Muscle layer of duodenum (tissue), 2 donors: ENCODE data around the gene TFB2M.
A peak's percentile ranks its signal among the peaks of the same experiment; 100 is the strongest.
"Not testable (repeated sequence)": the region's sequence is repeated elsewhere in the genome, so short reads cannot be mapped to it uniquely, and the experiment has no call there.

ENCODE experiments used
- H3K27ac ChIP-seq: one replicate; pipeline ENCODE4 v1.7.0; 2013; ENCODE audit warnings: mild to moderate bottlenecking, low read length
- H3K27me3 ChIP-seq: one replicate; pipeline ENCODE4 v1.7.0; 2013; ENCODE audit warnings: low read depth, mild to moderate bottlenecking, control low read depth, low read length
- H3K36me3 ChIP-seq, 2 donors: one replicate each; pipeline ENCODE4 v1.7.0; 2013; ENCODE audit warnings: low read length in 2 of 2, control low read depth in 1 of 2, mild to moderate bottlenecking in 1 of 2; ENCODE audit not compliant: insufficient read depth in 2 of 2, control insufficient read depth in 1 of 2
- H3K4me1 ChIP-seq, 2 donors: one replicate each; pipeline ENCODE4 v1.7.0; 2013; ENCODE audit warnings: low read length in 2 of 2, mild to moderate bottlenecking in 2 of 2, control low read depth in 1 of 2, moderate library complexity in 1 of 2; ENCODE audit not compliant: insufficient read depth in 2 of 2, control insufficient read depth in 1 of 2
- H3K4me3 ChIP-seq, 2 donors: one replicate each; pipeline ENCODE4 v1.7.0; 2013; ENCODE audit warnings: low read length in 2 of 2, low read depth in 1 of 2, mild to moderate bottlenecking in 1 of 2
- H3K9me3 ChIP-seq, 2 donors: one replicate each; pipeline ENCODE4 v1.7.0; 2013; ENCODE audit warnings: low read length in 2 of 2, control low read depth in 1 of 2, mild to moderate bottlenecking in 1 of 2; ENCODE audit not compliant: control insufficient read depth in 1 of 2
- donor health status: healthy.

The TFB2M gene

DNA sequence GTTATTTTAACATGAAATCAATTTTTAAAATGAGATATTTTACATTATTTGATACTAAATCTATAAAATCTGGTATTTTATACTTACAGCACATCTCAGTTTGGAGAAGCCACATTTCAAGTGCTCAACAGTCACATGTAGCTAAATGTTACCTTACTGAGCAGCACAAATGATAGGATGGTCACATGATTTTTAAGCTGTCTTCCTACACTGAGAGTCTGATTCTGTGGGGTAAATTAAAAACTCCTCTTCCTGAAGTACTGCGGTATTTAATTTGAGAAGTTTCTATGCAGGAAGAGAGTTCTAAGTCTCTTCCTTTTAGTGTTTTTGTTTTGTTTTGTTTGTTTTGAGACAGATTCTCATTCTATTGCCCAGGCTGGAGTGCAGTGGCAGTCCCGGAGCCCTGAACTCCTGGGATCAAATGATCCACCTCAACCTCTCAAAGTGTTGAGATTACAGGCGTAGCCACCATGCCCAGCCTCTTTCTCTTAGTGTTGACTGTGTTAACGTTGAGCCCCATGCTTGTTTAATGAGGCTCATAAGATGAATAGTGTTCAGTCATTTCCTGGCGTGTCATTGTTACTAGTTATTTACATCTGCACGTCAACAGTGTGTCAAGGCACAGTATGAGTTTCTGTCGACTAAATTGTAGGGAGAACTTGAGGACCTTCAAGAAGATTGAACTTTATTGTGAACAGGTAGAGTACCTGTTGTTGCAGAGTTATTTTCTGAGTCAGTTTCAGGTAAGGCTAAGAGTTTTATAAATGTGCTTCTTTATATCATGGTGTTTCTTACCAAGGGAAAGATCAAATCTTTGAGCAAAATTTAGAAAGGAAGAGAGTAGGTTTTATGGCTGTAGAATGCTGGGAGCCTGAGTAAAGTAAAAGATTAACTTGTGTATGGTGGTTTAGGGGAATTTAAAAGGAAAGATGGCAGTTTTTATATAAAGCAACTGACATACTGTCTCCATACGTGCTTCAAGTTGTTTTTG, 3.5 kb upstream of the TFB2M start:
- H3K36me3 ChIP-seq, result peaks cover 0 to 18% of the 10 kb centered on the region in 2 donors
- H3K27me3 ChIP-seq, result no peaks in the 10 kb centered on the region
- peaks cover 20 to 38% of the 10 kb centered on the region in 2 donors for H3K4me1 ChIP-seq
- peak overlapping the region; percentile 65 for H3K27ac ChIP-seq
- peak overlapping the region in 1 of 2 donors; percentile 2 for H3K4me3 ChIP-seq
- H3K9me3 ChIP-seq, result no peaks in the 10 kb centered on the region

DNA sequence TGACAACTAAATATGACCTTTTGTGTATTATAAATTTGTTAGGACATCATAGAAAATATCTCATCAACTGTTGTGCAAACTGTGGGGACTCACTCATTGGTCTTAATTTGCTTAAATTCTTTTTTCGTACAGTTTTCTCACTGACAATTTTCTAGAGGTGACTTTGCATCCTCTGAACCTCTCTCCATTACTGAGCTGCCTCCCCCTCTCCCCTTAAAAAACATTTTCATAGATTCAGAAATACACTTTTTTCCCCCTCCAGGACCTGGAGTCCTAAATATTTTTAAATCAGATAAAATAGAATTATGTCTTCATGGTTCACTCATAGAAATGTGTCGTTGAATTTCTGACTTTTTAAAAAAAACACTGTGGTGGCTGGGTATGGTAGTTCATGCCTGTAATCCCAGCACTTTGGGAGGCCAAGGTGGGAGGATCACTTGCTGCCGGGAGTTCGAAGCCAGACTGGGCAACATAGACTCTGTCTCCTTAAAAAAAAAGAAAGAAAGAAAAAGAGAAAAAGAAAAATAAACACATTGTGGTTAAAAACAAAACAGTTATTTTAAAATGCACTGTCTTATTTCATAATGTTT, 1.7 kb upstream of the TFB2M start:
- Histone ChIP-seq H3K27ac (peak overlapping the region; percentile 95), H3K4me3 (peak overlapping the region; percentile 94 to 96), H3K36me3 (peaks cover 0 to 24% of the 10 kb centered on the region in 2 donors), H3K4me1 (peaks cover 16 to 35% of the 10 kb centered on the region in 2 donors), H3K27me3 (no peaks in the 10 kb centered on the region), H3K9me3 (no peaks in the 10 kb centered on the region)

DNA sequence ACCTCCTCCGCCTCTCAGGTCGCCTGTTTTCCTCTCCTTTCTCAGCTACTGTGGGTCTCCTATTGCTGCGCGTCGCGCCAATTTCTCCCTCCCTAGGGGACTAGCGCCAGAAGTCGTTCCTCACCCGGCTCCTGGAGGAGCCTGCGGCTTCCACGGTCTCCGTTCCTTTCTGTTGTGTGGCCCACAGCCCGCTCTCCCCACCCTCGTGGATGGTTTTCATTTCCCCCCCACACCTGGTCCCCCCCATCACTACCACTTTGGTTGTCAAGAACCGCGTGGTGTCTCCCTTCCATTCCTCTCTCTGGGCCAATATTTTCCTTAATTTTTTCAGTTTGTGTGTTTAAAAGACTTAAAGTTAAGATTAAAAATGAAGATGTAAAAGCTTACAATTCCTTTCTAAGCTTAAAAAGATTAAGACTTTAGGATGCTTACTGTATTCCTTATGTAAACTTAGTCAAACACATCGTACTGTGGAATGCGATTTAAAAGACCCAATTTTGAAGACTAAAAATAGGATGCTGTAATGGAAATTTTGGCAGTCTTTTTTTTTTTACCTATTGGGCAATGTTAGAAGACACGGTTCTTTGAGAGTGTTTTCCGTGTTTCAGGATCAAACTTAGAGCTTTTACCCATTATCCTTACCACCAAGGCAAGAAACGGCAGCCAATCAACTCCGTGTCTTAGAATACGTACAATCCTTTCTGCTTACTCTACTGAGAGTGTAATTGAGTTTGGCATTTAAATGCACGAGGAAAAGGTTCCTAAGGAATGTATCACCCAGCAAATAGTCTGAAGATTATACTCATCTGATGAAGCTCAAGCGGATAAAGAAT, 968 bp upstream of the TFB2M start:
- Histone ChIP-seq H3K9me3 (no peaks in the 10 kb centered on the region), H3K4me1 (peaks cover 16 to 33% of the 10 kb centered on the region in 2 donors), H3K27ac (peak overlapping the region; percentile 95), H3K36me3 (peaks cover 0 to 29% of the 10 kb centered on the region in 2 donors), H3K4me3 (peak overlapping the region; percentile 94 to 96), H3K27me3 (no peaks in the 10 kb centered on the region)

DNA sequence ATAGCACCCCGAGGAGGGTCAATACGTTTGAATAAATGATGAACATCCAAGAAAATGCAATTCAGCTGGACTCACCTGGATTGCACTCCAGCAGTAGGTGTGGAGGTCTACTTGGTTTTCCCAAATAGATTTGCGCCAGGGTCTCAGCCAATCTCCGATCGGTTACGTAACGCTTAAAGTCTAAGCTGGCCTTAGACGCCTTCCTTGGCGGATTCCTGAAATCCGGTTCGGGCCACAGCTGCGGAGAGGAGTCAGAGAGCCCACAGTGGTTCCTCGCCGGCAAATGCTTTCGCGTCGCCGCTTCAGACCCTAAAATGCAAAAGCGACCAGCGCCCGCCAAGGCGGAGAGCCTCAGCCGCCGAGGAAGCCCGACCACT, 322 bp downstream of the TFB2M start:
- Histone ChIP-seq H3K27me3 (no peaks in the 10 kb centered on the region), H3K4me1 (peaks cover 16 to 33% of the 10 kb centered on the region in 2 donors), H3K4me3 (peak overlapping the region; percentile 94 to 96)

DNA sequence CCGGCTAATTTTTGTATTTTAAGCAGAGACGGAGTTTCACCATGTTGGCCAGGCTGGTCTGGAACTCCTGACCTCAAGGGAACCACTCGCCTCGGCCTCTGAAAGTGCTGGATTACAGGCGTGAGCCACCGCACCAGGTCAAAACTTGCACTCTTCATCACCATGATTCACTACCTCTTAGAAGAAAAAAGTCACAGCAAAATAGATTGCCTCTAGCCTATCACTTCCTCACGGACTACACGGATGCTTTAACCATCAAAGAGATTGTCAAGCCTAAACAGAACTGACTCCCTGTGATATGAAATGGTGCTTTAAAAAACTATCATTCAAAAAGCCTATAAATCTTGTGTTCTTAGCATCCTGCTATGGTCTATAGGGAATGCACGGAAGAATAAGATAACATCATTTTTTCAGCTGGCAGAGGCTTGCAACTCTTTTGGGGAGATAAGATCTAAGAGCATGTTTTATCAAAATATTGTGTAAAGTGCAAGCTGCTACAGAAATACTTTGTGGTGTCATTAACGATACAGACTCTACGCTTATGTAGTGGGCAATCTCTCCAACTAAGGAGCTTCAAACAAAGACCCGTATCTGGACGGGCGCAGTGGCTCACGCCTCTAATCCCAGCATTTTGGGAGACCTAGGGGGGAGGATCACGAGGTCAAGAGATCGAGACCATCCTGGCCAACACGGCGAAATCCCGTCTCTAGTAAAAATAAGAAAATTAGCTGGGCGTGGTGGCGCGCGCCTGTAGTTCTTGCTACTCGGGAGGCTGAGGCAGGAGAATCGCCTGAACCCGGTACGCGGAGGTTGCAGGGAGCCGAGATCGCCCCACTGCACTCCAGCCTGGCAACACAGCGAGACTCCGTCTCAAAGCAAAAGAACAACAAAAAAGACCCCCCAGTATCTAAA, 966 bp downstream of the TFB2M start:
- Histone ChIP-seq H3K4me1 (peaks cover 11 to 33% of the 10 kb centered on the region in 2 donors), H3K4me3 (peak overlapping the region; percentile 94 to 96), H3K27ac (peak overlapping the region; percentile 70), H3K36me3 (peaks cover 0 to 29% of the 10 kb centered on the region in 2 donors), H3K27me3 (no peaks in the 10 kb centered on the region), H3K9me3 (no peaks in the 10 kb centered on the region)

More for the DNA sequence above, 322 bp downstream of the TFB2M start:
- Histone ChIP-seq H3K36me3 (peaks cover 0 to 29% of the 10 kb centered on the region in 2 donors), H3K27ac (peak overlapping the region; percentile 70), H3K9me3 (no peaks in the 10 kb centered on the region)

DNA sequence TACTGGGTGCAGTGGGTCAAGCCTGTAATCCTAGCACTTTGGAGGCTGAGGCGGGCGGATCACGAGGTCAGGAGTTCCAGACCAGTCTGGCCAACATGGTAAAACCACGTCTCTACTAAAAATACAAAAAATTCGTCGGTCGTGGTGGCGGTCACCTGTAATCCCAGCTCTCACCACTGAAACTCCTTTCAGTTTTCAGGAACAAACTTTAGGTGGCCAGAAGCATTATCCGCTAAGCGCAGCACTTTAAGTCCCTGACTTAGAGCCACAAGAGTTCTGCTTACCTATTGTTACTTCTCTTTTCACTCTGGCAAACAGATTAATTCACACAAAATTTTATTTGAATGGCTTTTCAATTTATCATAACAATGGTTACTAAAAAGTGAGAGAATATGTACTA, 5.2 kb downstream of the TFB2M start:
- not testable (repeated sequence) for H3K27ac ChIP-seq, H3K4me3 ChIP-seq, H3K27me3 ChIP-seq, H3K9me3 ChIP-seq
- peaks cover 6 to 14% of the 10 kb centered on the region in 2 donors for H3K4me1 ChIP-seq
- H3K36me3 ChIP-seq, result peaks cover 13 to 39% of the 10 kb centered on the region in 2 donors

DNA sequence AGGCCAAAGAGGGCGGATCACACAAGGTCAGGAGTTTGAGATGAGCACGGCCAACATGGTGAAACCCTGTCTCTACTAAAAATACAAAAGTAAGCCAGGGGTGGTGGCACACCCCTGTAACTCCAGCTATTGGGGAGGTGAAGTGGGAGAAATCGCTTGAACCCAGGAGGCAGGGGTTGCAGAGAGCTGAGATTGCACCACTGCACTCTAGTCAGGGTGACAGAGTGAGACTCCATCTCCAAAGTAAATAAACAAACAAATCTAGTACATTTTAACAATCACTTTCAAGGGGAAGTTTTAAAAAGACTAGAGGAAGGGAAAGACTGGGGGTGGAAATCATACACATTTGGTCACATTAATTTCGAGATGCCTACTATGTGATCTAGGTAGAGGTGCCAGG, 6.8 kb downstream of the TFB2M start:
- Histone ChIP-seq H3K9me3 (no peaks in the 10 kb centered on the region), H3K27me3 (no peaks in the 10 kb centered on the region), H3K4me3 (no peak overlapping the region), H3K27ac (no peak overlapping the region), H3K4me1 (peaks cover 0 to 5% of the 10 kb centered on the region in 2 donors), H3K36me3 (peaks cover 13 to 46% of the 10 kb centered on the region in 2 donors)

DNA sequence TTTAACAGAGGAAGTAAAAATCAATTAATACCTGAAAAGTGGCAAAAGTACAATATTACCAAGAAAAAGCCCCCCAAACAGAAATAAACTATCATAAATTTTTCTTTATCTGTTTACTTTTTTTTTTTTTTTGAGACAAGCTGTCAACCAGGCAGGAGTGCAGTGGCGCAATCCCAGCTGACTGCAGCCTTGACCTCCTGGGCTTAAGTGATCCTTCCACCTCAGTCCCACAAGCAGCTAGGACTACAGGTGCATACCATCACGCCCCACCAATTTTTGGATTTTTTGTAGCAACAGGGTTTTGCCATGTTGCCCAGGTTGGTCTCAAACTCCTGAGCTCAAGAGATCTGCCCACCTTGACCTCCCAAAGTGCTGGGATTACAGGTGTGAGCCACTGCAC, 8.0 kb downstream of the TFB2M start:
- no peaks in the 10 kb centered on the region for H3K9me3 ChIP-seq
- no peak overlapping the region for H3K27ac ChIP-seq

DNA sequence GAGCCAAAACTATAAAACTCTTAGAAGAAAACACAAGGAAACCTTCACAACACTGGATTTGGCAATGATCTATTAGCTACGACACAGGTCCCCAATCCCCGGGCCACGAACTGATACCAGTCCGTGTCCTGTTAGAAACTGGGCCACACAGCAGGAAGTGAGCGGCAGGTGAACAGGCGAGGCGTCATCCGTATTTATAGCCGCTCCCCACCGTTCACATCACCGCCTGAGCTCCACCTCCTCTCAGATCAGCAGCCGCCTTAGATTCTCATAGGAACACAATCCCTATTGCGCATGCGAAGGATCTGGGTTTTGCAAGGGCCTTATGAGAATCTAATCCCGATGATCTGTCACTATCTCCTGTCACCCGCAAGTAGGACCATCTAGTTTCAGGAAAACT, 11.9 kb downstream of the TFB2M start:
- H3K4me1 ChIP-seq, result no peaks in the 10 kb centered on the region
- H3K9me3 ChIP-seq, result no peaks in the 10 kb centered on the region
- no peak overlapping the region for H3K4me3 ChIP-seq
- H3K27ac ChIP-seq, result no peak overlapping the region
- no peaks in the 10 kb centered on the region for H3K27me3 ChIP-seq
- peaks cover 27 to 56% of the 10 kb centered on the region in 2 donors for H3K36me3 ChIP-seq

More for the DNA sequence above, 8.0 kb downstream of the TFB2M start:
- Histone ChIP-seq H3K4me3 (no peak overlapping the region), H3K27me3 (no peaks in the 10 kb centered on the region), H3K36me3 (peaks cover 18 to 48% of the 10 kb centered on the region in 2 donors), H3K4me1 (no peaks in the 10 kb centered on the region)

DNA sequence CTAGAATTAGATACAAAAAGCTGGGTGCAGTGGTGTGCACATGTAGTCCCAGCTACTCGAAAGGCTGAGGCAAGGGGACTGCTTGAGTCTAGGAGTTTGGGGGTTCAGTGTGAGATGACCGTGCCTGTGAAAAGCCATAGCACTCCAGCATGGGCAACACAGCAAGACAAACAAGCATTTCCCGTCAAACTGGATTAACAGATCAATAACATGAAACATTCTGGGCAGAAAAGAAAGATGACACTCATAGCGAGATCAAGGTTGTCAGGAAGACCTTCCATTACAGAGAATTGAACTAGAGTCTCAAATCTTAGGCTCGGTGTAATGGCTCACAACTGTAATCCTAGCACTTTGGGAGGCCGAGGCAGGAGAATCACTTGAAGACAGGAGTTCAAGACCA, 14.0 kb downstream of the TFB2M start:
- Histone ChIP-seq H3K4me3 (no peak overlapping the region), H3K36me3 (peaks cover 33 to 62% of the 10 kb centered on the region in 2 donors), H3K27ac (no peak overlapping the region), H3K27me3 (no peaks in the 10 kb centered on the region), H3K4me1 (no peaks in the 10 kb centered on the region), H3K9me3 (no peaks in the 10 kb centered on the region)
